Adipocyte (in vitro differentiated cells): Measurements from ENCODE around the gene ITGB5.
A peak's percentile ranks its signal among the peaks of the same experiment; 100 is the strongest.

Experiments used
- DNase-seq: peaks from one replicate; pipeline ENCODE4 v3.0.0-alpha.2; 2015; ENCODE audit warnings: low read depth
- H3K27me3 ChIP-seq: replicated peaks from 2 replicates; pipeline ENCODE4 v1.7.0; 2013; ENCODE audit warnings: mild to moderate bottlenecking, low read length, moderate library complexity; ENCODE audit not compliant: control insufficient read depth, insufficient read depth
- H3K36me3 ChIP-seq: 2 replicates; pipeline ENCODE4 v1.7.0; 2013; ENCODE audit warnings: low read length, mild to moderate bottlenecking, moderate library complexity; ENCODE audit not compliant: control insufficient read depth, insufficient read depth, severe bottlenecking
- H3K4me1 ChIP-seq: 2 replicates; pipeline ENCODE4 v1.7.0; 2013; ENCODE audit warnings: mild to moderate bottlenecking, low read length, moderate library complexity; ENCODE audit not compliant: control insufficient read depth, insufficient read depth
- H3K4me3 ChIP-seq: 2 replicates; pipeline ENCODE4 v1.7.0; 2013; ENCODE audit warnings: mild to moderate bottlenecking, low read length, moderate library complexity
- H3K9ac ChIP-seq: 2 replicates; pipeline ENCODE4 v1.7.0; 2013; ENCODE audit warnings: mild to moderate bottlenecking, low read length, moderate library complexity
- H3K9me3 ChIP-seq: 2 replicates; pipeline ENCODE4 v1.7.0; 2013; ENCODE audit warnings: mild to moderate bottlenecking, low read length, moderate library complexity; ENCODE audit not compliant: control insufficient read depth

The ITGB5 gene

GRCh38 chr3:124856677-124857076 is 30.5 kb downstream of the ITGB5 start:
- H3K27me3 ChIP-seq: no peaks in the 10 kb centered on the region
- peaks cover 26% of the 10 kb centered on the region for H3K36me3 ChIP-seq
- H3K4me3 ChIP-seq: no peak overlapping the region
- H3K9ac ChIP-seq: peak overlapping the region; percentile 50
- DNase-seq: no peak
- H3K9me3 ChIP-seq: no peaks in the 10 kb centered on the region
- H3K4me1 ChIP-seq: peaks cover 74% of the 10 kb centered on the region

GRCh38 chr3:124854009-124854408 is 33.2 kb downstream of the ITGB5 start:
- H3K4me1 ChIP-seq: peaks cover 74% of the 10 kb centered on the region
- peak; percentile 79 for DNase-seq
- H3K9me3 ChIP-seq: no peaks in the 10 kb centered on the region

GRCh38 chr3:124853446-124853845 is 33.7 kb downstream of the ITGB5 start:
- no peaks in the 10 kb centered on the region for H3K27me3 ChIP-seq
- H3K9me3 ChIP-seq: no peaks in the 10 kb centered on the region
- H3K4me1 ChIP-seq: peaks cover 69% of the 10 kb centered on the region
- H3K36me3 ChIP-seq: peaks cover 32% of the 10 kb centered on the region
- H3K9ac ChIP-seq: no peak overlapping the region
- no peak for DNase-seq
- H3K4me3 ChIP-seq: no peak overlapping the region

More at GRCh38 chr3:124854009-124854408, 33.2 kb downstream of the ITGB5 start:
- Histone ChIP-seq H3K36me3 (peaks cover 31% of the 10 kb centered on the region), H3K27me3 (no peaks in the 10 kb centered on the region), H3K9ac (no peak overlapping the region), H3K4me3 (no peak overlapping the region)

- no peaks in the 10 kb centered on the region for H3K9me3 ChIP-seq
- no peaks in the 10 kb centered on the region for H3K27me3 ChIP-seq
- H3K4me1 ChIP-seq: peaks cover 63% of the 10 kb centered on the region
- H3K36me3 ChIP-seq: peaks cover 46% of the 10 kb centered on the region
- DNase-seq: no peak
- H3K4me3 ChIP-seq: no peak overlapping the region
- H3K9ac ChIP-seq: peak overlapping the region; percentile 91
These were observed 35.3 kb downstream of the ITGB5 start for GRCh38 chr3:124851905-124852304.

GRCh38 chr3:124851136-124851535 is 36.0 kb downstream of the ITGB5 start:
- H3K4me1 ChIP-seq: peaks cover 63% of the 10 kb centered on the region
- DNase-seq: peak; percentile 47
- no peaks in the 10 kb centered on the region for H3K27me3 ChIP-seq
- no peaks in the 10 kb centered on the region for H3K9me3 ChIP-seq
- H3K9ac ChIP-seq: peak overlapping the region; percentile 91
- peaks cover 41% of the 10 kb centered on the region for H3K36me3 ChIP-seq
- H3K4me3 ChIP-seq: peak overlapping the region; percentile 66

- peaks cover 68% of the 10 kb centered on the region for H3K4me1 ChIP-seq
These were observed 36.5 kb downstream of the ITGB5 start for GRCh38 chr3:124850633-124851032.

GRCh38 chr3:124850212-124850611 is 37.0 kb downstream of the ITGB5 start:
- peak overlapping the region; percentile 13 for H3K4me3 ChIP-seq
- no peaks in the 10 kb centered on the region for H3K9me3 ChIP-seq
- peak; percentile 35 for DNase-seq
- peaks cover 33% of the 10 kb centered on the region for H3K36me3 ChIP-seq
- H3K27me3 ChIP-seq: no peaks in the 10 kb centered on the region
- H3K4me1 ChIP-seq: peaks cover 71% of the 10 kb centered on the region
- peak overlapping the region; percentile 59 for H3K9ac ChIP-seq

More at GRCh38 chr3:124850633-124851032, 36.5 kb downstream of the ITGB5 start:
- Histone ChIP-seq H3K9me3 (no peaks in the 10 kb centered on the region), H3K27me3 (no peaks in the 10 kb centered on the region), H3K36me3 (peaks cover 37% of the 10 kb centered on the region), H3K4me3 (peak overlapping the region; percentile 66), H3K9ac (peak overlapping the region; percentile 91)
- peak; percentile 89 for DNase-seq

GRCh38 chr3:124848300-124848699 is 38.9 kb downstream of the ITGB5 start:
- Histone ChIP-seq H3K9ac (no peak overlapping the region), H3K4me1 (peaks cover 80% of the 10 kb centered on the region), H3K4me3 (no peak overlapping the region), H3K36me3 (peaks cover 24% of the 10 kb centered on the region), H3K9me3 (no peaks in the 10 kb centered on the region), H3K27me3 (no peaks in the 10 kb centered on the region)
- DNase-seq: no peak

- Histone ChIP-seq H3K4me3 (no peak overlapping the region), H3K9me3 (no peaks in the 10 kb centered on the region), H3K9ac (no peak overlapping the region), H3K36me3 (peaks cover 29% of the 10 kb centered on the region), H3K27me3 (no peaks in the 10 kb centered on the region), H3K4me1 (peaks cover 78% of the 10 kb centered on the region)
- DNase-seq: no peak
These were observed 39.3 kb downstream of the ITGB5 start for GRCh38 chr3:124847863-124848262.

GRCh38 chr3:124847051-124847450 is 40.1 kb downstream of the ITGB5 start:
- Histone ChIP-seq H3K36me3 (peaks cover 37% of the 10 kb centered on the region), H3K27me3 (no peaks in the 10 kb centered on the region), H3K4me1 (peaks cover 72% of the 10 kb centered on the region), H3K9me3 (no peaks in the 10 kb centered on the region), H3K4me3 (peak overlapping the region; percentile 58), H3K9ac (peak overlapping the region; percentile 76)
- peak; percentile 37 for DNase-seq

- Histone ChIP-seq H3K4me1 (peaks cover 64% of the 10 kb centered on the region), H3K4me3 (peak overlapping the region; percentile 45), H3K27me3 (no peaks in the 10 kb centered on the region), H3K9me3 (no peaks in the 10 kb centered on the region), H3K9ac (peak overlapping the region; percentile 76), H3K36me3 (peaks cover 46% of the 10 kb centered on the region)
- DNase-seq: peak; percentile 86
These were observed 41.0 kb downstream of the ITGB5 start for GRCh38 chr3:124846189-124846588.

GRCh38 chr3:124845406-124845805 is 41.8 kb downstream of the ITGB5 start:
- Histone ChIP-seq H3K36me3 (peaks cover 50% of the 10 kb centered on the region), H3K4me3 (peak overlapping the region; percentile 45), H3K4me1 (peaks cover 58% of the 10 kb centered on the region), H3K9ac (peak overlapping the region; percentile 76), H3K9me3 (no peaks in the 10 kb centered on the region), H3K27me3 (no peaks in the 10 kb centered on the region)
- DNase-seq: peak; percentile 93
